DMS53 treated with DMSO at 0.1 percent for 48 hours (cell line): ENCODE results near the gene SMC4.

ENCODE experiments used
- DNase-seq: peaks from one replicate; lab custom pipeline; 2025; ENCODE audit not compliant: unreplicated experiment; lab: John Stamatoyannopoulos, UW

Gene SMC4

GRCh38 chr3:160394009-160394392 lies 5.4 kb upstream of the SMC4 start:
- no peak for DNase-seq

- no peak for DNase-seq
These were observed 4.2 kb upstream of the SMC4 start for GRCh38 chr3:160395297-160395696.

GRCh38 chr3:160398820-160399124 lies 678 bp upstream of the SMC4 start:
- no peak for DNase-seq

GRCh38 chr3:160400030-160400701 lies 716 bp downstream of the SMC4 start:
- DNase-seq, result peak; percentile 6

GRCh38 chr3:160400702-160401150 lies 1.3 kb downstream of the SMC4 start:
- DNase-seq, result no peak

- no peak for DNase-seq
These were observed 2.0 kb downstream of the SMC4 start for GRCh38 chr3:160401291-160402095.

GRCh38 chr3:160402221-160403027 lies 3.0 kb downstream of the SMC4 start:
- no peak for DNase-seq

GRCh38 chr3:160403028-160403545 lies 3.6 kb downstream of the SMC4 start:
- no peak for DNase-seq

- no peak for DNase-seq
These were observed 4.5 kb downstream of the SMC4 start for GRCh38 chr3:160403796-160404470.

- no peak for DNase-seq
These were observed 10.6 kb downstream of the SMC4 start for GRCh38 chr3:160409812-160410610.

GRCh38 chr3:160412477-160412876 lies 13.0 kb downstream of the SMC4 start:
- DNase-seq, result no peak

GRCh38 chr3:160413613-160414248 lies 14.3 kb downstream of the SMC4 start:
- peak; percentile 48 for DNase-seq

GRCh38 chr3:160417311-160417710 lies 17.9 kb downstream of the SMC4 start:
- DNase-seq, result no peak

- DNase-seq, result no peak
These were observed 28.5 kb downstream of the SMC4 start for GRCh38 chr3:160427832-160428424.

- no peak for DNase-seq
These were observed 34.6 kb downstream of the SMC4 start for GRCh38 chr3:160434071-160434470.

- DNase-seq, result no peak
These were observed 35.6 kb downstream of the SMC4 start for GRCh38 chr3:160435095-160435494.

- DNase-seq, result no peak
These were observed 36.3 kb downstream of the SMC4 start for GRCh38 chr3:160435747-160436146.

- no peak for DNase-seq
These were observed 37.6 kb downstream of the SMC4 start for GRCh38 chr3:160437083-160437455.

- no peak for DNase-seq
These were observed 41.2 kb downstream of the SMC4 start for GRCh38 chr3:160440687-160441086.
